NCI-H2029 (cell line): ENCODE data around the gene FARP1.
A peak's percentile ranks its signal among the peaks of the same experiment; 100 is the strongest.
"Not testable (repeated sequence)": the region's sequence is repeated elsewhere in the genome, so short reads cannot be mapped to it uniquely, and the experiment has no call there.

ENCODE experiments used
- DNase-seq: peaks from one replicate; lab custom pipeline; 2025; lab: John Stamatoyannopoulos, UW

Gene FARP1

DNA sequence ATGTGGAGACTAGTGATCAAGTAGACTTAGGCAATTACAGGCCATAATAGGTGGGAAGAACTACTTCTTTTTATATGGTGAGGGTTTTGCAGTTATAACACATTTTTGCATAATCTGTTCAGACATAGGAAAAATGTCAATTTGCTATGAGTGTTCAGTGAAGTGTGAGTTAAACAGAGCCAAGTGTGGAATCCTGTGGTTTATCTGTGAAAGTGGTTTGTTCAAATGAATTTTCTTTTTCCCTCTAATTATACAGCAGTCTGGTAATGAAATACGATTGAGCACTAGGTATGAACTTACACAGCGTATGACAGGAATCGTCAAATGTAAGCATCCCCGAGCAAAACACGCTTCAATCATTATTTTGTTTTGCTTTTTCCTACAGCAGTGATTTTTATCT lies 255.7 kb downstream of the FARP1 start:
- no peak for DNase-seq

- DNase-seq: no peak
Measured at GRCh38 chr13:98399756-98400155, 256.9 kb downstream of the FARP1 start.

DNA sequence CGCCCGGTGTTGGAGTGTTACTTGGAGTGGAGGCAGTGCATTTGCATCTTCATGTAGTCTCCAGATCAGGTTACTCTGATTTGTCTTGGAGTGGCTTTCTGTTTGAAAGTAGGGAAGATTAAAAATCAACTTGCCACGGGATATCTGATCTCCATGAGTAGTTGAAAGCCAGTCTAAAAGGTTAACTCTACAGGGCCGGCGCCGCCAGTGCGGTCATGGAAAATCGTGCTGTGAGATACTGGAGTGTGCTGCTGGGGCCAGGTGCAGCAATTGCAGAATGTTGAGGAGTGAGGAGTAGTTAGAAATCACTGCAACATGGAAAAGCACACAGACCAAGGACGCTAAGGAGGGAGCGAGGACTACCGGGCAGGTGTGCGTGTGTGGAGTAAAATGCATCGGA lies 259.0 kb downstream of the FARP1 start:
- no peak for DNase-seq

DNA sequence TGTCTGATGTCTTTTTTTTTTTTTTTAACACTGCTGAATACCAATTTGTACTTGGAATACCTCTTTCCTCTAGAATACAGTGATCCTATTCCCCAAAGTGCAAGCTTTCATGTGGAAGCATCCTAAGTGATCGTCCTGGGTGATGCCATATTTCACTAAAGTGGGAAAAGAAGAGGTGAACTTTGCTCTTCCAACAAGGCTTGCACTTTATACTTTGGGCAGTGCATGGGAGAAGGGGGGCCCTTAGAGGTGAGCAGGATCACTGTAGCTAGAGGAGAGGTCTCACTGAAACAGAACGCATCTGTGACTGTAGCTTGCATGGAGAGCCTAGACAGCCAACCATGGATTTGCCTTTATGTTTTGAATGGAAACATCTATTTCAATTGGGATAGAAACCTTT lies 260.2 kb downstream of the FARP1 start:
- DNase-seq: no peak

DNA sequence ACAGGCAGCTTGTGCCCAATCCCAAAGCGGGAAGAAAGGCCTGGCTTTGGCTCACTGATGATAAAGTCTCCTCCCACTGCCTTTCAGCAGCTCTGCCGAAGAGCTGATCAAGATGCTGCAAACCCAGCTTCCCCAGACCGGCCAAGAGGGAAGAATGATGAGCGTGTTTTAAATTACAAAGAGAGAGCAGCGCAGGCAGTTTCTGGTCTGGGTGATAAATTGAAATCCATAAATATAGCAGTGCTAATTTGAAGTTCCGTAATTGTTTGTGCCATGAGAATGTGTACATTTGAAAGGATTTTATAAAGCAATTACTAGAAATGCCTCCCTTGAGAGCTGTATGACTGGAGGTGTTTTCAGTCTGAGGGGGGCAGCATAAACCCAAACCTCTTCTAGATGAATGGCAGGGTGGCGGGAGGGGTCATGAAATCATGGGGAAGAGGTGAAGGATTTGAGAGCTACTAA lies 262.2 kb downstream of the FARP1 start:
- DNase-seq: no peak

GRCh38 chr13:98405690-98406344 lies 262.9 kb downstream of the FARP1 start:
- DNase-seq: peak; percentile 26

- DNase-seq: no peak
Measured at GRCh38 chr13:98406427-98406826, 263.5 kb downstream of the FARP1 start.

- DNase-seq: no peak
Measured at GRCh38 chr13:98406971-98407370, 264.1 kb downstream of the FARP1 start.

DNA sequence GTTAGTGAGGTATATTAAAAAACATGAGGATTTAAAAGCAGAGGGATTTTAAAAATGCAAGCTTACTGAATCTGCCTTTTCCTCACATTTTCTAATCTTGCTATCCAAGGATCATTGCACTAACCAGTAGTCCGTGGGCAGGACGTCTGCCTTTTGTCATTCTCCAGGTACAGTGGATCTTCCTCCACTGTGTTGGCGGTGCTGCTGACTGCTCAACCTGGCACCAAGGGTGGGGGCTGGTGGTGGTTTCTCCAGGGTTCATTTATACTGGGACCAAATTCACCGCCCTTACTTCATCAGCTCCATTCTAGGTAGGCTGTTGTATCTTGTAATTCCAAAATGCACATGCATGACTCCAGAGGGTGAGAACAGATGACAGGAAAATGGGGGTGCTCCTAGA lies 264.7 kb downstream of the FARP1 start:
- DNase-seq: no peak

DNA sequence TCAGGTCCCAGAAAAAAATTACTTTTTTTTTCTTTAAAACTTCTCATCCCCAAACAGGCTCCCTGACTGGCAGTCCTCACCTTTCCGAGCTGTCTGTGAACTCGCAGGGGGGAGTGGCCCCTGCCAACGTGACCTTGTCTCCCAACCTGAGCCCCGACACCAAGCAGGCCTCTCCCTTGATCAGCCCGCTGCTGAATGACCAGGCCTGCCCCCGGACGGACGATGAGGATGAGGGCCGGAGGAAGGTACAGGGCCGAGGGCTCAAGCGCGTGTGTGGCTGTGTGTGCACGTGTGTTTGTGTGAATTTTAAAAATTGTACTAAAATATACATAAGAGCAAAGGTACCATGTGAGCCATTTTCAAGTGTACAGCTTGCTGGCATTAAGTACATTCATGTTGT lies 266.4 kb downstream of the FARP1 start:
- DNase-seq: no peak

DNA sequence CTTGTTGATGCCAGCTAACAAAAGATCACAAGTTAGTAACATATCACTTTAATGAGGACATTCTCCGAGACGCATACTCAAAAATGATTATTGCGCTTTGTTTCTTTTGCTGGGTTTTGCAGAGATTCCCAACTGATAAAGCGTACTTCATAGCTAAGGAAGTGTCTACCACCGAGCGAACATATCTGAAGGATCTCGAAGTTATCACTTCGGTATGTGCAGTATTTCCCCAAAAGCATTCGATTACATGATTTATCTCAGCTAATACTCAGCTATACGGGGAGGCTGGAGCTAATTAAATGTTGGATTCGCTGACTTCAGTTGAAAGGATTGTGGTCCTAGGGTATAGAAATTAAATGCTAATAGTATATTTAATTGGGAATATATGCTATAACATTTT lies 267.7 kb downstream of the FARP1 start:
- no peak for DNase-seq

DNA sequence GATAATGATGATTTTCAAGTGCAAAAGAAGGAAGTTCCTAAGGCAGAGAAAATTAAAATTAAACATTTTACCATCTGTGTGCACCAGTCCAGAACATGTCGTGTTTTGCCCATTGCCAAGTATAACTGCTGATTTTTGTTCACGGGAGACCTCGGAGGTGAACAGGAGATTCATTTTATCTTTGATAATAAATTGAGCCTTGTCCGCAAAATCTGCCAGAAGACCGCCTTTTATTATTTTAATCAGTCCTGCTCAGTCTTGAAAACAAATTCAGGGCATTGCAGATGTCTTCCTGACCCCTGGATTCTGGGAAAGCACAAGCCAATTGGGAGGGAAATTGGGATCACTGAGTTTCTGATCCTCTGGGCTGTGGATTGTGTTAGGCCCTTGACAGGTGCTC lies 268.1 kb downstream of the FARP1 start:
- no peak for DNase-seq

- DNase-seq: no peak
Measured at GRCh38 chr13:98411617-98412265, 268.8 kb downstream of the FARP1 start.

- DNase-seq: not testable (repeated sequence)
Measured at GRCh38 chr13:98413278-98413677, 270.4 kb downstream of the FARP1 start.

GRCh38 chr13:98413796-98414195 lies 270.9 kb downstream of the FARP1 start:
- DNase-seq: no peak

- DNase-seq: no peak
Measured at GRCh38 chr13:98415326-98416070, 272.6 kb downstream of the FARP1 start.

DNA sequence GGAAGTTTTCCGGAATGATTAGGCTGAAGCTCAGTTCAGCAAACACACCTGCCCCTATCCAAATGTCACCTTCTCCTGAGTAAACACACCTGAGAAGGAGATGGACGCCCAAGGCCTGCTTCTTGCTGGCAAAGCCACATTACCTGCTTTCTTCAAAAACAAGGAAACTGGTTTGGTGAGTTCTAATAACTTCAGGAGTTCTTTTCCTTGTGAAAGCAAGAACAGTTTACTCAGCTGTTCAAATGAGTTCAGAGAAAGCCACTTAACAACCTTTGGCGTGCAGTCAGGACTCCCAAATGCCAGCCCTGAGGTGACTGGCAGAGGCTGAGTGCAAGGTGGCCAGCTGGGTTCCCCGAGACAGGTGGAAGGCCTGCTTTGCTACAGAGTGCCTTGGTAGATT lies 273.5 kb downstream of the FARP1 start:
- peak; percentile 44 for DNase-seq

DNA sequence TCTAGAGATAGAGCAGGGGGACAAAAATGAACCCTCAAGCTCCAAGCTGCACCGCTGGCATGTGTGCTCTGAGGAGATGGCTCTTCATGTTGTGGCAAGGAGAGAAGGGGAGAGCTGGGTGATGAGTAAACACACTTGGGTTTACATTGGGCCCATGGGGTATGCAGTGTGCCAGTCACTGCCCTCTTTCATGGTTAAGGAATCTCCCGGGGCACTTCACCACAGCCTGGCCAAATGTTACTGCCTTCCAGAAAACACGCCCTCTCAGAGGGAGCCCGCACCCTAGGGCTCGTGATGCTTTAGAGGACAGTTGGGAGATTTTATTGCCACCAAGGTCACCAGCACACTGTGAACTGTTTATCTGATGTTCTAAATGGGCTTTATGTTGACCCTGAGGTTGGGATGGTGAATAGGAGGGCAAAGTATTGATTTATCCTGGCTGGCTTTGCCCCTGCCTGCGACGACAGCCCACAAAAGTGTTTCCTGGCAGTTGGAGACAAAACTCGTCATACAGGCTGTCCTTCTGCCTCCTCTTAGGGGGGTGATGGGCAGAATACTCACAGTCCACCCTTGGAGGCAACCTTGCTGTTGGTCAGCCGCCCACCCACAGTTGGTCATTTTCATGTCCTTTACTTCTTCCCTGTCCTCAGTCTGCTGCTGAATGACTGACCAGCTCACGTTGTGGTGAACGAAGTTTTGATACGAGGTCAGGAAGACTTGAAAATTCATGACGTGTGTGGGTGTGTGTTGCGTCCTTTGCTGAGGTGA lies 277.1 kb downstream of the FARP1 start:
- no peak for DNase-seq

DNA sequence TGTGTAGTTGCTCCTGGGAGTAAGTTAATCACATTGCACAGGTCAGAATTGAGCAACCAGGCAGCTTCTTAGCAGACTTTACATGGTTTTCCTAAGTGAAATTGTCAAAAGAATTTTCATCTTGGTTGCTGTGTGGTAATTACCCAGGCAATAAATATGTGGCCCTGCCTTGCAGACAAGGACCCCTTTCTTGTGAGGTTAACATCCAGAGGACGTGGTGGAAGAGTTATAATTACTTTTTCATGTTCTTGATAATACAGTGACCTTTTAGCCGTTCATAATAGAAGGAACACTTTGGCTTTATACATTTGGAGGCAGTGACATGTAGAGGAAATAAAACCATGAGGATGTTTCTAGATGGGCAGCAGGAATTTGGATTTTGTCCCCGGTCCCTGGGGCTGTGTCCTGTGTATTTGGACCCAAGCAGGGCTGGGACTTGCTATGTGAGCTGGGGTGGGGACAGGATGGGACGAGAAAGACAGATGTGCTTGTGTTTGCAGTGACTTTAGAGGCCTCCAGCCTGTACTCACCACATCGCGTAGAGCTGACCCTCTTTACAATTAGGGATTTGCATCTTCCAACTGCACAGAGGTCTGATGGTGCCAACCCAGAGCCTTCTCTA lies 277.8 kb downstream of the FARP1 start:
- no peak for DNase-seq

- no peak for DNase-seq
Measured at GRCh38 chr13:98422046-98422445, 279.2 kb downstream of the FARP1 start.

DNA sequence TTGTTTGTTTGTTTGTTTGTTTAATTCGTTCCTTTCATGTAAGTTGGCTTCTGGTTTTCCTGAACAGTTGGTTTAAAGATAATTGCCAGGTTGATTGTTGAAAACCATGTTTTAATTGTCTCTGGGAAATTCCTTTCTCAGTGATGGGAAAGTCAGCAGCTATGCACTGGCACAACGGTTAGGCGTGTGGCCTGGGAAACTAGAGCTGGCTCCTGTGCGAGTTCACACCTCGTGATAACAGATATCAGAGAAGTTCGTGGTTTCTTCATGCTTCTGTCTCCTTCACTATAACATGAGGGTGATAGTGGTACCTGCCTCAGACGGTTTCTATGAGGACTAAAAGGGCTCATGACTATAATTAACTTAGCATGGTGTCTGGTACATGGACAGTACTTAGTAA lies 280.5 kb downstream of the FARP1 start:
- DNase-seq: no peak
